Vagina (tissue), 2 donors: ENCODE data around the gene IRF5.

Source experiments
- POLR2A ChIP-seq, 2 donors: fragments of 450-650 bp; IDR thresholded peaks; one replicate each; pipeline ENCODE4 v1.6.1; 2017; ENCODE audit warnings: antibody characterized with exemption in 2 of 2, mild to moderate bottlenecking in 2 of 2, moderate library complexity in 2 of 2
- POLR2AphosphoS5 ChIP-seq, 2 donors: sonication (generic); formaldehyde crosslinking; IDR thresholded peaks; one replicate each; pipeline ENCODE4 v1.9.0; 2017; ENCODE audit warnings: antibody characterized with exemption in 2 of 2, mild to moderate bottlenecking in 2 of 2, low read depth in 1 of 2; ENCODE audit not compliant: insufficient read depth in 1 of 2
- TF ChIP-seq, protein P1 (sequence below), 3 experiments: fragments of 450-650 bp in 2 of 3; fragments of 200-600 bp in 1 of 3; sonication (generic) in 1 of 3; IDR thresholded peaks; one replicate each; pipeline ENCODE4 v1.5.1; 2017 to 2019; ENCODE audit warnings: antibody characterized with exemption in 3 of 3, mild to moderate bottlenecking in 2 of 3, moderate library complexity in 2 of 3

DNA sequence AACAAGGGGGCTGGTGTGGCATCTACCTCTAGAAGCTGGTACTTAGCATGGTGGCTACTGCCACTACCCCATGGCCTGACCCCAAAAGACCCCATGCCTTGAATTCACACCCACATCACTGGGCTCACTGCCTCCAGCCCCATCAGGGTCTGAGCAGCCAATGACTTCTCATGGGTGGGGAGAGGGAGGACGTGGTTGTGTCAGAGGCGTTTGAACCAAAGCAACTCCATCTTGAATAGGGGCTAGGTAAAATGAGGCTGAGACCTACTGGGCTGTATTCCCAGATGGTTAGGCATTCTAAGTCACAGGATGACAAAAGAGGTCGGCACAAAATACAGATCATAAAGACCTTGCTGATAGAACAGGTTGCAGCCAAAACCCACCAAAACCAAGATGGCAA lies 42.4 kb upstream of the IRF5 start:
- TF ChIP-seq, protein P1, sequence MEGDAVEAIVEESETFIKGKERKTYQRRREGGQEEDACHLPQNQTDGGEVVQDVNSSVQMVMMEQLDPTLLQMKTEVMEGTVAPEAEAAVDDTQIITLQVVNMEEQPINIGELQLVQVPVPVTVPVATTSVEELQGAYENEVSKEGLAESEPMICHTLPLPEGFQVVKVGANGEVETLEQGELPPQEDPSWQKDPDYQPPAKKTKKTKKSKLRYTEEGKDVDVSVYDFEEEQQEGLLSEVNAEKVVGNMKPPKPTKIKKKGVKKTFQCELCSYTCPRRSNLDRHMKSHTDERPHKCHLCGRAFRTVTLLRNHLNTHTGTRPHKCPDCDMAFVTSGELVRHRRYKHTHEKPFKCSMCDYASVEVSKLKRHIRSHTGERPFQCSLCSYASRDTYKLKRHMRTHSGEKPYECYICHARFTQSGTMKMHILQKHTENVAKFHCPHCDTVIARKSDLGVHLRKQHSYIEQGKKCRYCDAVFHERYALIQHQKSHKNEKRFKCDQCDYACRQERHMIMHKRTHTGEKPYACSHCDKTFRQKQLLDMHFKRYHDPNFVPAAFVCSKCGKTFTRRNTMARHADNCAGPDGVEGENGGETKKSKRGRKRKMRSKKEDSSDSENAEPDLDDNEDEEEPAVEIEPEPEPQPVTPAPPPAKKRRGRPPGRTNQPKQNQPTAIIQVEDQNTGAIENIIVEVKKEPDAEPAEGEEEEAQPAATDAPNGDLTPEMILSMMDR (IDR thresholded peaks at IDR 0.05) = no peak
- TF ChIP-seq POLR2A (IDR thresholded peaks at IDR 0.05) (no peak), POLR2AphosphoS5 (IDR thresholded peaks at IDR 0.05; ENCODE audit: insufficient read depth in 1 of 2, low read depth in 1 of 2) (no peak)
